CD4-positive, CD25-positive, alpha-beta regulatory T cell (primary cell): ENCODE measurements around the gene PDCD1. TPM values are rescaled to one million over a fixed set of nuclear protein-coding genes. Genes with fewer than 3 reads are reported as not detected.
"Not testable (repeated sequence)": the region's sequence is repeated elsewhere in the genome, so short reads cannot be mapped to it uniquely, and the experiment has no call there.

Source experiments
- ATAC-seq, 2 donors: fragments of 150-1000 bp; cut with Tn5 transposase; one replicate each; pipeline ENCODE4 v1.10.0; 2021; ENCODE audit warnings: low read depth in 2 of 2, moderate number of reproducible peaks in 2 of 2, moderate library complexity in 1 of 2
- DNase-seq, 3 donors: peaks; one replicate each; pipeline versions ENCODE4 v3.0.0 to v3.0.0-alpha.2; 2012 to 2022; ENCODE audit warnings: mixed read lengths in 1 of 3
- H3K27ac ChIP-seq: one replicate; pipeline ENCODE4 v1.7.0; 2013; ENCODE audit warnings: mild to moderate bottlenecking, low read length; ENCODE audit not compliant: insufficient read depth, poor library complexity, severe bottlenecking
- H3K27me3 ChIP-seq: one replicate; pipeline ENCODE4 v1.7.0; 2013; ENCODE audit warnings: low read length; ENCODE audit not compliant: control insufficient read depth, insufficient read depth
- H3K36me3 ChIP-seq: one replicate; pipeline ENCODE4 v1.7.0; 2013; ENCODE audit warnings: mild to moderate bottlenecking, low read length, moderate library complexity; ENCODE audit not compliant: control insufficient read depth, insufficient read depth
- H3K4me1 ChIP-seq: 2 replicates; pipeline ENCODE4 v1.7.0; 2013; ENCODE audit warnings: mild to moderate bottlenecking, low read length; ENCODE audit not compliant: insufficient read depth, control insufficient read depth, poor library complexity, severe bottlenecking
- H3K4me3 ChIP-seq: one replicate; pipeline ENCODE4 v1.7.0; 2013; ENCODE audit warnings: low read depth, mild to moderate bottlenecking, low read length, moderate library complexity
- H3K9me3 ChIP-seq, 2 experiments: 1 replicate in 1 of 2; 2 replicates in 1 of 2; pipeline ENCODE4 v1.7.0; 2013; ENCODE audit warnings: low read length in 2 of 2, mild to moderate bottlenecking in 1 of 2, moderate library complexity in 1 of 2; ENCODE audit not compliant: control insufficient read depth in 2 of 2
- H3K27ac Mint-ChIP-seq, 3 donors: one replicate each; pipeline ENCODE4 v1.8.0; 2020 to 2022; ENCODE audit warnings: mild to moderate bottlenecking in 3 of 3, mixed read lengths in 3 of 3, moderate library complexity in 2 of 3
- H3K27me3 Mint-ChIP-seq: one replicate; pipeline ENCODE4 v1.8.0; 2022; ENCODE audit warnings: mild to moderate bottlenecking, mixed read lengths
- H3K36me3 Mint-ChIP-seq: one replicate; pipeline ENCODE4 v1.8.0; 2020; ENCODE audit warnings: mixed read lengths
- H3K4me1 Mint-ChIP-seq, 4 donors: one replicate each; pipeline ENCODE4 v1.8.0; 2020 to 2022; ENCODE audit warnings: mixed read lengths in 4 of 4, mild to moderate bottlenecking in 1 of 4
- H3K4me3 Mint-ChIP-seq, 4 donors: one replicate each; pipeline ENCODE4 v1.8.0; 2020 to 2022; ENCODE audit warnings: mild to moderate bottlenecking in 4 of 4, mixed read lengths in 4 of 4, moderate library complexity in 3 of 4
- H3K9me3 Mint-ChIP-seq, 7 donors: one replicate each; pipeline ENCODE4 v1.8.0; 2020 to 2022; ENCODE audit warnings: mixed read lengths in 7 of 7, mild to moderate bottlenecking in 3 of 7, moderate library complexity in 2 of 7
- polyA plus RNA-seq, 4 donors: library from polyadenylated mRNA; unstranded; fragments of 300-500 nt; fragmentation: Illumina TruSeq; gene quantifications; one replicate each; pipeline ENCODE4 v1.2.3, GENCODE V29; 2021
- total RNA-seq: library from RNA; stranded (reverse); gene quantifications from one replicate; pipeline ENCODE4 v1.2.3, GENCODE V29; 2022

PDCD1 gene
- total and polyA plus RNA-seq, 5 donors from 2014 or later: 6.0 to 12.3 (median 7.2) TPM

- no peaks in the 10 kb centered on the region for H3K36me3 ChIP-seq
- H3K27ac ChIP-seq: no peak overlapping the region
- Mint-ChIP-seq H3K9me3 (peaks cover 0 to 2% (median 0%) of the 10 kb centered on the region in 7 donors), H3K4me3 (no peak overlapping the region), H3K27me3 (peaks cover 11% of the 10 kb centered on the region), H3K27ac (no peak overlapping the region), H3K4me1 (peaks cover 0 to 8% (median 6%) of the 10 kb centered on the region in 4 donors), H3K36me3 (no peaks in the 10 kb centered on the region)
- ATAC-seq (no peak), DNase-seq (no peak)
- H3K4me1 ChIP-seq: peaks cover 7% of the 10 kb centered on the region
- no peaks in the 10 kb centered on the region for H3K27me3 ChIP-seq
- no peak overlapping the region for H3K4me3 ChIP-seq
- H3K9me3 ChIP-seq: no peaks in the 10 kb centered on the region
Observed at GRCh38 chr2:241818943-241819270, 39.8 kb downstream of the PDCD1 start.

GRCh38 chr2:241818229-241818942, 40.3 kb downstream of the PDCD1 start:
- Histone ChIP-seq H3K27ac (no peak overlapping the region), H3K4me1 (peaks cover 7% of the 10 kb centered on the region), H3K4me3 (no peak overlapping the region), H3K27me3 (no peaks in the 10 kb centered on the region), H3K9me3 (no peaks in the 10 kb centered on the region), H3K36me3 (no peaks in the 10 kb centered on the region)
- H3K4me1 Mint-ChIP-seq: peaks cover 0 to 8% (median 6%) of the 10 kb centered on the region in 4 donors
- no peak for ATAC-seq
- H3K27ac Mint-ChIP-seq: no peak overlapping the region
- no peak for DNase-seq
- H3K9me3 Mint-ChIP-seq: peaks cover 0 to 2% (median 0%) of the 10 kb centered on the region in 7 donors
- H3K36me3 Mint-ChIP-seq: no peaks in the 10 kb centered on the region
- peaks cover 13% of the 10 kb centered on the region for H3K27me3 Mint-ChIP-seq
- no peak overlapping the region for H3K4me3 Mint-ChIP-seq

- not testable (repeated sequence) for H3K4me3 ChIP-seq, H3K4me3 Mint-ChIP-seq, DNase-seq, H3K27me3 ChIP-seq, ATAC-seq, H3K4me1 Mint-ChIP-seq, H3K27ac Mint-ChIP-seq, H3K36me3 Mint-ChIP-seq, H3K9me3 Mint-ChIP-seq, H3K27ac ChIP-seq, H3K9me3 ChIP-seq, H3K4me1 ChIP-seq, H3K36me3 ChIP-seq
- H3K27me3 Mint-ChIP-seq: peaks cover 13% of the 10 kb centered on the region
Observed at GRCh38 chr2:241817821-241818215, 40.9 kb downstream of the PDCD1 start.

- H3K4me1 ChIP-seq: peaks cover 7% of the 10 kb centered on the region
- no peak overlapping the region for H3K4me3 Mint-ChIP-seq
- peaks cover 13% of the 10 kb centered on the region for H3K27me3 Mint-ChIP-seq
- H3K9me3 Mint-ChIP-seq: peaks cover 0 to 1% (median 0%) of the 10 kb centered on the region in 7 donors
- no peaks in the 10 kb centered on the region for H3K36me3 ChIP-seq
- ATAC-seq: no peak
- H3K36me3 Mint-ChIP-seq: no peaks in the 10 kb centered on the region
- H3K27ac ChIP-seq: no peak overlapping the region
- no peaks in the 10 kb centered on the region for H3K27me3 ChIP-seq
- peaks cover 0 to 5% (median 2%) of the 10 kb centered on the region in 4 donors for H3K4me1 Mint-ChIP-seq
- no peak overlapping the region for H3K4me3 ChIP-seq
- no peak overlapping the region for H3K27ac Mint-ChIP-seq
- no peak for DNase-seq
- H3K9me3 ChIP-seq: no peaks in the 10 kb centered on the region
Observed at GRCh38 chr2:241817126-241817820, 41.4 kb downstream of the PDCD1 start.

GRCh38 chr2:241816431-241817121, 42.1 kb downstream of the PDCD1 start:
- Mint-ChIP-seq H3K4me1 (peaks cover 0 to 5% (median 2%) of the 10 kb centered on the region in 4 donors), H3K4me3 (no peak overlapping the region), H3K27me3 (peaks cover 13% of the 10 kb centered on the region), H3K36me3 (no peaks in the 10 kb centered on the region), H3K9me3 (peaks cover 0 to 1% (median 0%) of the 10 kb centered on the region in 7 donors), H3K27ac (no peak overlapping the region)
- Histone ChIP-seq H3K27ac (no peak overlapping the region), H3K36me3 (no peaks in the 10 kb centered on the region), H3K4me3 (no peak overlapping the region), H3K9me3 (no peaks in the 10 kb centered on the region), H3K27me3 (no peaks in the 10 kb centered on the region), H3K4me1 (peaks cover 4% of the 10 kb centered on the region)
- DNase-seq (no peak), ATAC-seq (no peak)

- H3K4me3 Mint-ChIP-seq: no peak overlapping the region
- peaks cover 13% of the 10 kb centered on the region for H3K27me3 Mint-ChIP-seq
- DNase-seq: no peak
- Histone ChIP-seq H3K4me3 (no peak overlapping the region), H3K27ac (no peak overlapping the region), H3K4me1 (no peaks in the 10 kb centered on the region), H3K9me3 (no peaks in the 10 kb centered on the region), H3K36me3 (no peaks in the 10 kb centered on the region), H3K27me3 (no peaks in the 10 kb centered on the region)
- H3K27ac Mint-ChIP-seq: no peak overlapping the region
- ATAC-seq: no peak
- H3K9me3 Mint-ChIP-seq: peaks cover 0 to 1% (median 0%) of the 10 kb centered on the region in 7 donors
- peaks cover 0 to 5% (median 2%) of the 10 kb centered on the region in 4 donors for H3K4me1 Mint-ChIP-seq
- no peaks in the 10 kb centered on the region for H3K36me3 Mint-ChIP-seq
Observed at GRCh38 chr2:241815477-241816430, 42.9 kb downstream of the PDCD1 start.
